HG02943 (cell line): Measurements from ENCODE around the gene KLHL3.

ENCODE experiments used
- ATAC-seq: cut with Tn5 transposase; IDR thresholded peaks from one replicate; pipeline ENCODE4 v1.9.1; 2021; ENCODE audit warnings: mild to moderate bottlenecking, low read depth, moderate library complexity; ENCODE audit not compliant: unreplicated experiment

KLHL3 gene

GRCh38 chr5:137710086-137710485 is 25.8 kb downstream of the KLHL3 start:
- ATAC-seq: no peak

DNA sequence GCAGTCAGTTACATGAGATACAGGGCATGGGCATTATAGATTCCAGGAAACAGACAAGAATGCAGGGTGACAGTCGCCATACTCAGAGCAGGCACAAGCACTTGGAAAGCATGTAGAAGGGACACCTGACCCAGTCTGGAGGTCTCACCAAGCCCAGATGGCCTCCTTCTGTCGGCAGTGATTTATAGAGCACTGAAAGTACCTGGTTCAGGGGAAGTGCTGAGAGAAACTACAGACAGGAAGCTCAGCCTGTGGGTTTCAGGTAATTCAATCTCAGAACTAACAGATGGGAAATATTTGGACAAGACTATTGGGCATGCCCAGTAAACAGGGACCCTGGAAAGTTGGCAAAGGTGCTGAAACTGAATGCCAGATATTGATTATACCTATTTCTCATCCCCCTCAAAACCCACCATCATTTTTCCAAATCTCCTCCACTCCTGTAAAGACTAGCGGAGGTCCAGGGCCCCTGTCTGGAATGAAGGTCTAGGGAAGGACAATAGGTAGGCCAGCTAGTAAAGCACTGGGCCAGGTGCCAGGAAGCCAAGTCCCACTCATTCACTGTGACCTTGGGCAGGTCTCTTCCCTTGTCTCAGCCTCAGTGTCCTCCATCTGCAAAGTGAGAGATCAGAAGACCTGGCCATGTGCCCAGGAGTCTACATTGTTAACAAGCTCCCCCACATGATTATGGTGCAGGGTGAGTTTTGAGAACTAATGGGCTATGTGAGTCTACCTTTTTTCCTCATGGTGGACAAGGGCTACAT is 26.9 kb downstream of the KLHL3 start:
- no peak for ATAC-seq

DNA sequence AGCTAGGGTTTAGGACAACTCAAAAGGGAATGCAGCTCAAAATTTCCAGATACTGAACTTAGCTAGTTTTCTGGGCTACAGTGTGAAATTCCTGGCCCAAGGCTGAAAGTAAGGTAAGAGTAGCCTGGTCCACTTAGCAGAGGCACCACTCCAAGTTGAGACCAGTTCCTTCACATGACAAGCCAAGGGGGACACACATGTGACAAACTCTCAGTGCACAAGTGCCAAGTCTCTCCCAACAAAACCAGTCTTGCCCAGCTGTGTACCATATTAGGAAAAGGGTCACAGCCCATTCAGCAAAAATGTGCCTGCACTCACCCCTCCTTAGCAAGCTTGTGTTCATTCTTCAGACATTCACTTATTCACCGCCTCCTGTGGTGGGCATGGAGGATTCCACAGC is 27.8 kb downstream of the KLHL3 start:
- ATAC-seq: no peak

DNA sequence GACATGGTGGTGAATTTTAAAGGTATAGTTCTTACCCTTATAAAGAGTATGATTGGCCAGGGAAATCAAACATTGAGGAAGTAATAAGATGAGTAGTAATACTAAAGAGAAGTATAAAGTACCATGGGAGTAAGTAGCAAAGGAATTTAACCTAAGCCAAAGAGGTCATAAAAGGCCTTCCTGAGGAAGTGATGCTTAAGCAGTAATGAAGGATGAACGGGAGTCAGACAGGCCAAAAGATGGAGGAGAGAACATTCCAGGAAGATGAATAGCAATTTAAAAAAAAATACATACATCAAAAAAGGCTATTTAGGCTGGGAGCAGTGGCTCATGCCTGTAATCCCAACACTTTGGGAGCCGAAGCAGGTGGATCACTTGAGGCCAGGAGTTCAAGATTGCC is 29.0 kb downstream of the KLHL3 start:
- no peak for ATAC-seq

- no peak for ATAC-seq
Measured at GRCh38 chr5:137705106-137705505, 30.8 kb downstream of the KLHL3 start.

DNA sequence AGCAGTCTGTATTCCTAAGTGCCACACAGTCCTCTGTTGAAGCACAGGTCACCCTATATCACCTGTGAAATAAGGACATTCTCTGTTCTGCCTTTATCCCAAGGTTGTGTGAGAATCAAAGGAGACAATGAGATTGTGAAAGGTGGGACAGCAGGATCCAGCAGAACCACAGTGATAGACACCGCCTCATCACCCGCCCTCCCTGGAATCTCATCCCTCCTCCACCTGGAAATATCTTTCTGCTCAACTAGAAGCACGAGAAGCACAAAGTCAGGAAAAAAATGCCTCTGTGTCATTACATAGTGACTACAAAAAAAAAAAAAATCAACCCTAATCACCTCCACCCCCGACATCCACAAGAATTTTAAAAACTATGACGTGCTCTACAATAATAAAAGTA is 32.3 kb downstream of the KLHL3 start:
- no peak for ATAC-seq

DNA sequence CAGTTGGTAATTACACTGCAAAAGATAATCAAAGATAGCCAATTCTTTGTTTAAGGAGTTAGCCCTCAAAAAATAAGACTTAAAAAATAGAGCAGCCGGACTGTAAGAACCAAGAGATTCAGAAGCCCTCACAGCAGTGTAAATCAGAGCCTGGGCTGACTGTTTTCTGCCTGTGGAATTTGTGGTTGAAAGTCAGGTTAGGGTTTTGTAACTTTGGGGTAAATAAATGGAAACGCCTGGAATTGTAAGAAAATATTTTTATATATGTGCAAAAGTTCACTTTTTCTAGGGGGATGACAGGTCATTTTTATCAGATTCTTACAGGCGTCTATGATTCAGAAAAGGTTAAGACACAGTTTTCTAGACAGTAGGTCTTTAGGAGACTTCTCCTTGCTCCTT is 35.6 kb downstream of the KLHL3 start:
- ATAC-seq: no peak

DNA sequence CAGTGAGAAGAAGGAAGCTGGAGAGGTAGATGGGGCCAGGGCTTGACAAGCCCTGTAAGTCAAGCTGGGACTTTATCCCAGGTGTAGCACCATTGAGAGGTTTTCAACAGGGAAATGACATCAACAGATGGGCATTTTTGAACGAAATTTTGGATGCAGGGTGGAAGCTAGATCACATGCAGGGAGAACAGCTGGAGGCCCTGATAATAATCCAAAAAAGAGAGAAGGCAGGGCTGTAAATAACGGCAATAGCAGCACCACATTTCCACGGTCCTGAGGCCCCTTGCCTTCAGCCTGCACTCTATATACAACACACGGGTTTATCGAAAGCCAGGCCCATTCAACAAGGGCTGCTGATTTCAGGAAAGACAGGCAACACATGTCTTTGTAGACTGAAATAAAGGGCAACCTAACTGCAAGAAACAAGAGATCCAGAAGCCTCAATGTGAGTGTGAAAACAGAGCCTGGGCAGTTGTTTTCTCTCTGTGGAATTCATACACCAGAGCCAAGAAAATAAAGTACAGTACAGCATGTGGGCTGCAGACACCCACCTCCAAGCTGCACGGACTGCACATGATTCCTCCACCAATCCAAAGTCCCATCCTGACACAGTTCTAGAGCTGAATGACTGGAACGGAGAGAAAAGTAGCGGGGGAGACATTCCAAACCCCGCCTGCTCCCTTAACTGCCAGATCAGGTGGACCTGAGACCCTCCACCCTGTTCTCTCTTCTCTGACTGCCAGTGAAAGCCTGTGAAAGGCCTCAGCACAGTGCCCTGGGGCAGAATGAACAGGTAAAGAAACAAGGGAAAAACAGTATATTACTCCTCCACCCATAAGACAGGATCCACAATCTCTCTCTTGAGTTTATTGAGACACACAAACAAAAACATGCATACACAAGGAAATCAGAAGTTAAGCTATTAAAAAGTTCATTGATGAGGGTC is 36.3 kb downstream of the KLHL3 start:
- no peak for ATAC-seq

GRCh38 chr5:137696481-137696880 is 39.4 kb downstream of the KLHL3 start:
- ATAC-seq: no peak

DNA sequence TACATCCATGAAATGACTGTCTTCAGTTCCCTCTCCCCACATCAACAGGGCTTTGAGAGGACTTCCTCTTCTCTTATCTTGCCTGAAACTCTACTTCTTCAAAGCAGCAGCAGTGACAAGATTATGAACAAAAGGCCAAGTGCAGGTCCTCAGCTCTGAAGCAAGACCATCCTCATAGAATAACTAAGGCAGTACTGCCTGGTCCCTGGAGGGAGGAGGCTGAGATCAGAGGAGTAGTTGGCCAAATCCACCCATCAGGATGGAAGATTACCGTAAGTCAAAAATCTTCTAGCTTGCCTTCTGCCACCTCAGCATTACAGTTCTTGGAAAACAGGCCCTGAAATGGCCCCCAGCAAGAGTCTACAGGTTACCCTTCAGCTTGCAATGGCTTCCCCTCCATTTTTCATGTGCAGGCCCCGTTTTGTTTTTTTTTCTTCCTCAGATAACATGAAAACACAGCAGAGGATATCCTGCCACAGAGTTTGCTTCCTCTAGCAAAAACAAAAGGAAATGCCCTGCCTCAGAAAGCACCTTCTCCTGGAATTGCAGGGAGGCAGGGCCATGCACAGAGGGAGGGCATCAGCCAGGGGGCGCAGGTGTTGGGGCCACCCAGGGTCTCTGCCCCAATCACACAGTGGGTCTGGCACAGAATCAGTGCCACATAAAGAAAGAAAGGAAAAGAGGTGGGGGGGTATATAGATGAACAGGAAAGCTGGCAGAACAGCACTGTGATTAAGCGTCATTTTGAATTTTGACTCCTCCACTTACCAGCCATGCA is 40.0 kb downstream of the KLHL3 start:
- no peak for ATAC-seq

- ATAC-seq: no peak
Measured at GRCh38 chr5:137693951-137694721, 41.8 kb downstream of the KLHL3 start.

- no peak for ATAC-seq
Measured at GRCh38 chr5:137693307-137693950, 42.5 kb downstream of the KLHL3 start.

- no peak for ATAC-seq
Measured at GRCh38 chr5:137689306-137689705, 46.6 kb downstream of the KLHL3 start.

DNA sequence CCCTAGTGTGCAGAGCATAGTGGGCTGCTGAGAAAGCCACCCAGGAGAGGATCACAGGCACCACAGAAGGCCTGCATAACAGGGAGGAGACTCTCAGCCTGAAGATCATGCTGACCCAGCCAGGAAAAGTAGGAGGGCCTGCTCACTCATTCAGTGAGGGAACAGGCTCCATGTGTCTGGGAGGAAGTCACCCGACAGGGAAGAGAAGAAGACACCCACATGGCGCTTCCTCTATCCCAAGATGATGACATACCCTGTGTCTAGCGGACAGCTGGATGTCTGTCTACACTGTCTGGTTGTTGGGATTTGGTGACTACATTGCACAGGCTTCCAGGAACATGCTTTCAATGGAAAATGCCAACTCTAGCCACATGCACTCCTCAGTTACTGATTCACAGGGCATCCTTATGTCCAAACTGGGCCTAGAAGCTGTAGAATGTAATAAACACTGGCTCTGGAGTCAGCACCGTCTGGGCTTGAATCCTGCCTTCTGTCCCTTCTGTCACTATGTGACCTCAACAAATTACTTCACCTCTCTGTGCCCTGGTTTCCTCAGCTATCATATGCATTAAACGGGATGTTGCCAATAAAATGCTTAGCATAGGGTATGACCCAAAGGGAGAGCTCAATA is 47.6 kb downstream of the KLHL3 start:
- no peak for ATAC-seq

GRCh38 chr5:137684761-137685160 is 51.1 kb downstream of the KLHL3 start:
- no peak for ATAC-seq

DNA sequence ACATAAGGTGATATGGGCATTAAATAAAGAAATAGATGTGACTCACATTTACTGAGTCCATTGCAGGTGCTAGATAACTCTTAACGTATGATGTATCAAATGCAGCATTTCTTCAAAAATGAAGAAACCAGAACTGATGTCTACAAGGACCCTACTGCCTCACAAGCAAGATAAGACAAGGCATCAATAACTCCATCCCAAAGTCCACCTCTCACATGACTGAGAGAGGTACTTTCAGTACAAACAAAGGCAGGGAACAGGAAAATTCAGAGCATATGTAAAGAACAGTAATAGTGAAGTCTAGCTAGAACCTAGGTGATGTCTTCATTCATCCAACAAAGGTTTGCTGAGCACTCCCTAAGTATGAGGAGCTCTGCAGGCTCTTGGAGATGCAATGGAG is 54.7 kb downstream of the KLHL3 start:
- ATAC-seq: no peak

- no peak for ATAC-seq
Measured at GRCh38 chr5:137679910-137680309, 56.0 kb downstream of the KLHL3 start.

GRCh38 chr5:137679195-137679594 is 56.7 kb downstream of the KLHL3 start:
- no peak for ATAC-seq

DNA sequence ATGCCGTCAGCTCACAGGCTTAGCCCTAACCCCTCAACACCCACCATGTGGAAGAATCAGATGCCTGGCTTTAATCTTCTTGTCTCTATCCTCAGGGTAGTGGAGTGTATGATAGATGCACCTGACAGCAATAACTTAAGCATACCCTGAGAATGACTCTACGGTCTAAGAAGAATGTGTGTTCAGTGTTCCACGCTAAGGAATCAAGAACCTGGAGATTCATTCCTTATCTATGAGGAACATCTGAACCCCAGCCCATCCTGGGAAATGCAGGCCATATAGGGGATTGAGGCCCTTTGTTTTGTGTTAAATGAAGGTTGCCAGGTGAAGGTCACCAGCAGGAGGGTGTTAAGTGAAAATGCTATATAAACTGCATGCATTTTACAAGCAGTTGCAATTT is 63.0 kb downstream of the KLHL3 start:
- ATAC-seq: no peak
